A549 (cell line): ENCODE results near the gene SLX9.

Experiments
- CEBPB ChIP-seq, 2 experiments: fragments of >200 bp in 1 of 2; sonication (Bioruptor Twin) in 1 of 2; formaldehyde crosslinking in 1 of 2; IDR thresholded peaks; 2 replicates each; pipeline ENCODE4 v1.6.1; 2012 to 2016
- HDAC2 ChIP-seq: fragments of 200-600 bp; sonication (generic); IDR thresholded peaks from 2 replicates; pipeline ENCODE4 v1.6.1; 2016
- HOXB13 ChIP-seq: fragments of 250-450 bp; sonication (Bioruptor Pico); IDR thresholded peaks from 2 replicates; pipeline ENCODE4 v1.5.0; 2020; ENCODE audit warnings: low read depth, mild to moderate bottlenecking, moderate library complexity
- KDM1A ChIP-seq: fragments of 200-600 bp; sonication (generic); IDR thresholded peaks from 2 replicates; pipeline ENCODE4 v1.6.1; 2016; ENCODE audit warnings: low read depth, mild to moderate bottlenecking
- MYC ChIP-seq: IDR thresholded peaks from 2 replicates; pipeline ENCODE4 v1.6.1; 2012; ENCODE audit warnings: mild to moderate bottlenecking, inconsistent platforms, low read length, improper control_type of control experiment, borderline replicate concordance
- NFE2L2 ChIP-seq: fragments of 150-350 bp; conservative IDR thresholded peaks from 2 replicates; pipeline ENCODE4 v1.6.1; 2014; ENCODE audit warnings: low read length
- POLR2A ChIP-seq: IDR thresholded peaks from 2 replicates; pipeline ENCODE4 v1.6.1; 2012; ENCODE audit warnings: mild to moderate bottlenecking, low read length
- POLR2AphosphoS2 ChIP-seq: conservative IDR thresholded peaks from 2 replicates; pipeline ENCODE4 v1.6.1; 2012; ENCODE audit warnings: low read length, improper control_type of control experiment, inconsistent platforms
- RAD21 ChIP-seq, 2 experiments: fragments of >200 bp in 1 of 2; sonication (Bioruptor Twin) in 1 of 2; formaldehyde crosslinking in 1 of 2; IDR thresholded peaks in 1 of 2; conservative IDR thresholded peaks in 1 of 2; 2 replicates in 1 of 2; 3 replicates in 1 of 2; pipeline ENCODE4 v1.6.1; 2012 to 2018; ENCODE audit warnings: inconsistent platforms in 1 of 2
- RNF2 ChIP-seq: fragments of 200-600 bp; sonication (generic); IDR thresholded peaks from 2 replicates; pipeline ENCODE4 v1.6.1; 2016; ENCODE audit warnings: low read depth, mild to moderate bottlenecking, antibody characterized with exemption, moderate library complexity, borderline replicate concordance
- TF ChIP-seq, protein P1 (sequence below): fragments of >200 bp; sonication (Bioruptor Twin); formaldehyde crosslinking; IDR thresholded peaks from 3 replicates; pipeline ENCODE4 v1.5.1; 2016
- TF ChIP-seq, protein P2 (sequence below): fragments of 250-450 bp; sonication (Bioruptor Pico); IDR thresholded peaks from 2 replicates; pipeline ENCODE4 v1.5.0; 2021; ENCODE audit warnings: mild to moderate bottlenecking, moderate library complexity, borderline replicate concordance
- TF ChIP-seq, protein P3 (sequence below): fragments of 250-450 bp; sonication (Bioruptor Pico); IDR thresholded peaks from 2 replicates; pipeline ENCODE4 v1.5.0; 2020; ENCODE audit warnings: low read depth, mild to moderate bottlenecking, moderate library complexity
- TF ChIP-seq, protein P4 (sequence below): IDR thresholded peaks from 2 replicates; pipeline ENCODE4 v1.6.1; 2012; ENCODE audit warnings: low read depth, borderline replicate concordance

DNA sequence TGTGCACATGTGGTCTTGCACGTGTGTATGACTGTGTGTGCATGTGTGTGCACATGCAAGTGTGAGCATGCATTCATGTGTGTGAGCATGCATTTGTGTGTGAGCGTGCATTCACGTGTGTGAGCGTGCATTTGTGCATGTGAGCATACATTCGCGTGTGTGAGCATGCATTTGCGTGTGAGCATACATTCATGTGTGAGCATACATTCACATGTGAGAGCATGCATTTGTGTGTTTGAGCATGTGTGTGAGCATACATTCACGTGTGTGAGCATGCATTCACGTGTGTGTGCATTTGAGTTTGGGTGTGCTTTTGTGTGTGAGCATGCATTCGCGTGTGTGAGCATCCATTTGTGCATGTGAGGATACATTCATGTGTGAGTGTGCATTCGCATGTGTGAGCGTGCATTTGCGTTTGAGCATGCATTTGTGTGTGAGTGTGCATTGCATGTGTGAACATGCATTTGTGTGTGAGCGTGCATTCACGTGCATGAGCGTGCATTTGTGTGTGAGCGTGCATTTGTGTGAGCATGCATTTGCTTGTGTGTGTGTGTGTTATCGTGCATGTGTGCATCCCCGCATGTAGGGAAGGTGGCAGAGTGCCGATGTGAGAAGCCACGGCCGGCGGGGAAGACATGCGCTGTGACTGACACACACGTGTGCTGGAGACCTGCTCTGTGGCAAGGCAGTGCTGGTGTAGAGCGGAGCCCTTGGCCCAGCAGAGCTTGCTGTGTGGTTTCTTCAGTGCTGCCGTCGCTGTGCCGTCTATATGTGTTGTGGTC lies 37.4 kb upstream of the SLX9 start:
- TF ChIP-seq RNF2 (no peak), RAD21 (conservative IDR thresholded peaks at IDR 0.05 in 1 of 2, IDR thresholded peaks at IDR 0.05 in 1 of 2) (no peak), HOXB13 (no peak), HDAC2 (no peak), MYC (no peak), POLR2AphosphoS2 (no peak), POLR2A (no peak), CEBPB (IDR thresholded peaks at IDR 0.05) (no peak), NFE2L2 (no peak), KDM1A (no peak)
- TF ChIP-seq, protein P1, sequence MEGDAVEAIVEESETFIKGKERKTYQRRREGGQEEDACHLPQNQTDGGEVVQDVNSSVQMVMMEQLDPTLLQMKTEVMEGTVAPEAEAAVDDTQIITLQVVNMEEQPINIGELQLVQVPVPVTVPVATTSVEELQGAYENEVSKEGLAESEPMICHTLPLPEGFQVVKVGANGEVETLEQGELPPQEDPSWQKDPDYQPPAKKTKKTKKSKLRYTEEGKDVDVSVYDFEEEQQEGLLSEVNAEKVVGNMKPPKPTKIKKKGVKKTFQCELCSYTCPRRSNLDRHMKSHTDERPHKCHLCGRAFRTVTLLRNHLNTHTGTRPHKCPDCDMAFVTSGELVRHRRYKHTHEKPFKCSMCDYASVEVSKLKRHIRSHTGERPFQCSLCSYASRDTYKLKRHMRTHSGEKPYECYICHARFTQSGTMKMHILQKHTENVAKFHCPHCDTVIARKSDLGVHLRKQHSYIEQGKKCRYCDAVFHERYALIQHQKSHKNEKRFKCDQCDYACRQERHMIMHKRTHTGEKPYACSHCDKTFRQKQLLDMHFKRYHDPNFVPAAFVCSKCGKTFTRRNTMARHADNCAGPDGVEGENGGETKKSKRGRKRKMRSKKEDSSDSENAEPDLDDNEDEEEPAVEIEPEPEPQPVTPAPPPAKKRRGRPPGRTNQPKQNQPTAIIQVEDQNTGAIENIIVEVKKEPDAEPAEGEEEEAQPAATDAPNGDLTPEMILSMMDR, result no peak
- TF ChIP-seq, protein P2, sequence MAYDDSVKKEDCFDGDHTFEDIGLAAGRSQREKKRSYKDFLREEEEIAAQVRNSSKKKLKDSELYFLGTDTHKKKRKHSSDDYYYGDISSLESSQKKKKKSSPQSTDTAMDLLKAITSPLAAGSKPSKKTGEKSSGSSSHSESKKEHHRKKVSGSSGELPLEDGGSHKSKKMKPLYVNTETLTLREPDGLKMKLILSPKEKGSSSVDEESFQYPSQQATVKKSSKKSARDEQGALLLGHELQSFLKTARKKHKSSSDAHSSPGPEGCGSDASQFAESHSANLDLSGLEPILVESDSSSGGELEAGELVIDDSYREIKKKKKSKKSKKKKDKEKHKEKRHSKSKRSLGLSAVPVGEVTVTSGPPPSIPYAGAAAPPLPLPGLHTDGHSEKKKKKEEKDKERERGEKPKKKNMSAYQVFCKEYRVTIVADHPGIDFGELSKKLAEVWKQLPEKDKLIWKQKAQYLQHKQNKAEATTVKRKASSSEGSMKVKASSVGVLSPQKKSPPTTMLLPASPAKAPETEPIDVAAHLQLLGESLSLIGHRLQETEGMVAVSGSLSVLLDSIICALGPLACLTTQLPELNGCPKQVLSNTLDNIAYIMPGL (CRISPR knock-in tag), result no peak
- TF ChIP-seq, protein P3, sequence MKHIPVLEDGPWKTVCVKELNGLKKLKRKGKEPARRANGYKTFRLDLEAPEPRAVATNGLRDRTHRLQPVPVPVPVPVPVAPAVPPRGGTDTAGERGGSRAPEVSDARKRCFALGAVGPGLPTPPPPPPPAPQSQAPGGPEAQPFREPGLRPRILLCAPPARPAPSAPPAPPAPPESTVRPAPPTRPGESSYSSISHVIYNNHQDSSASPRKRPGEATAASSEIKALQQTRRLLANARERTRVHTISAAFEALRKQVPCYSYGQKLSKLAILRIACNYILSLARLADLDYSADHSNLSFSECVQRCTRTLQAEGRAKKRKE, result no peak
- TF ChIP-seq, protein P4, sequence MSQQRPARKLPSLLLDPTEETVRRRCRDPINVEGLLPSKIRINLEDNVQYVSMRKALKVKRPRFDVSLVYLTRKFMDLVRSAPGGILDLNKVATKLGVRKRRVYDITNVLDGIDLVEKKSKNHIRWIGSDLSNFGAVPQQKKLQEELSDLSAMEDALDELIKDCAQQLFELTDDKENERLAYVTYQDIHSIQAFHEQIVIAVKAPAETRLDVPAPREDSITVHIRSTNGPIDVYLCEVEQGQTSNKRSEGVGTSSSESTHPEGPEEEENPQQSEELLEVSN, result no peak
